A549 (cell line): Measurements from ENCODE around the gene MOGAT2. TPM values are rescaled to one million over a fixed set of nuclear protein-coding genes. Genes with fewer than 3 reads are reported as not detected.

Experiments used
- ATAC-seq, 2 experiments: fragments of 200-7000 bp in 1 of 2; fragments of >200 bp in 1 of 2; cut with Nextera tagmentation in 1 of 2; cut with Tn5 transposase in 1 of 2; 3 replicates each; pipeline versions ENCODE4 v1.8.0 to v1.9.1; 2018 to 2020; ENCODE audit warnings: mild to moderate bottlenecking in 1 of 2, moderate library complexity in 1 of 2
- CTCF ChIA-PET: fragments of 300-600 bp; sonication (Branson Sonifier 250); formaldehyde crosslinking; extraction: SDS; loops from one replicate; lab custom pipeline; 2021; ENCODE audit warnings: antibody characterized with exemption, inconsistent platforms; lab: Yijun Ruan, JAX
- POLR2A ChIA-PET: fragments of 350-600 bp; formaldehyde crosslinking; extraction: SDS; loops from one replicate; lab custom pipeline; 2021; ENCODE audit warnings: antibody characterized with exemption, inconsistent platforms; lab: Yijun Ruan, JAX
- DNase-seq, 2 experiments: peaks; one replicate each; pipeline versions ENCODE4 v3.0.0 to v3.0.0-alpha.2; 2011 to 2016; ENCODE audit warnings: low read depth in 1 of 2, low spot score in 1 of 2
- FAIRE-seq: peaks from 2 replicates; lab custom pipeline; 2011; peaks lifted over from hg19 to GRCh38; lab: Jason Lieb, UNC
- H3K27ac ChIP-seq, 2 experiments: fragments of >200 bp; sonication (Bioruptor Twin); formaldehyde crosslinking; 3 replicates each; pipeline ENCODE4 v1.5.1; 2016 to 2017
- H3K4me1 ChIP-seq: fragments of >200 bp; sonication (Bioruptor Twin); formaldehyde crosslinking; 3 replicates; pipeline ENCODE4 v1.6.1; 2016
- H3K4me2 ChIP-seq: fragments of >200 bp; sonication (Bioruptor Twin); formaldehyde crosslinking; 3 replicates; pipeline ENCODE4 v1.6.1; 2016
- H3K4me3 ChIP-seq: fragments of >200 bp; sonication (Bioruptor Twin); formaldehyde crosslinking; 3 replicates; pipeline ENCODE4 v1.5.1; 2016
- H3K9me3 ChIP-seq: fragments of >200 bp; sonication (Bioruptor Twin); formaldehyde crosslinking; 3 replicates; pipeline ENCODE4 v1.6.1; 2016
- CBX8 ChIP-seq: fragments of 200-600 bp; sonication (generic); IDR thresholded peaks from 2 replicates; pipeline ENCODE4 v1.6.1; 2016
- E2F6 ChIP-seq: IDR thresholded peaks from 2 replicates; pipeline ENCODE4 v1.6.1; 2012; ENCODE audit warnings: low read depth, borderline replicate concordance
- HMGXB4 ChIP-seq: fragments of 250-450 bp; sonication (Bioruptor Pico); IDR thresholded peaks from 2 replicates; pipeline ENCODE4 v1.5.0; 2021; ENCODE audit warnings: mild to moderate bottlenecking, moderate library complexity, borderline replicate concordance
- KDM5A ChIP-seq: fragments of 200-600 bp; sonication (generic); IDR thresholded peaks from 2 replicates; pipeline ENCODE4 v1.6.1; 2016; ENCODE audit warnings: antibody characterized with exemption, mild to moderate bottlenecking
- MAZ ChIP-seq: fragments of 150-350 bp; IDR thresholded peaks from 2 replicates; pipeline ENCODE4 v1.6.1; 2014; ENCODE audit warnings: antibody characterized with exemption, low read depth, low read length, borderline replicate concordance
- NPAS2 ChIP-seq: fragments of 250-450 bp; sonication (Bioruptor Pico); IDR thresholded peaks from 2 replicates; pipeline ENCODE4 v1.8.0; 2022; ENCODE audit warnings: mild to moderate bottlenecking, moderate library complexity, borderline replicate concordance
- POLR2A ChIP-seq: IDR thresholded peaks from 2 replicates; pipeline ENCODE4 v1.6.1; 2012; ENCODE audit warnings: mild to moderate bottlenecking, low read length
- REST ChIP-seq: fragments of 200-600 bp; sonication (generic); IDR thresholded peaks from 2 replicates; pipeline ENCODE4 v1.6.1; 2016; ENCODE audit warnings: antibody characterized with exemption, mild to moderate bottlenecking, moderate library complexity
- RFX5 ChIP-seq: fragments of 450-650 bp; IDR thresholded peaks from 2 replicates; pipeline ENCODE4 v1.7.1; 2014; ENCODE audit warnings: antibody characterized with exemption, mild to moderate bottlenecking, moderate library complexity
- RNF2 ChIP-seq: fragments of 200-600 bp; sonication (generic); IDR thresholded peaks from 2 replicates; pipeline ENCODE4 v1.6.1; 2016; ENCODE audit warnings: low read depth, mild to moderate bottlenecking, antibody characterized with exemption, moderate library complexity, borderline replicate concordance
- TFCP2L1 ChIP-seq: fragments of 250-450 bp; sonication (Bioruptor Pico); IDR thresholded peaks from 2 replicates; pipeline ENCODE4 v1.5.0; 2021; ENCODE audit warnings: mild to moderate bottlenecking
- WGBS: methylation state at CpG from one replicate; pipeline ENCODE4 v1.1.6; 2017; ENCODE audit errors: missing lambda C conversion rate; 5-methylcytosine and 5-hydroxymethylcytosine counted together
- polyA minus RNA-seq: library from RNA; depleted of rRNA, polyadenylated mRNA; stranded (reverse); fragments of >200 nt; gene quantifications from 2 replicates; pipeline ENCODE4 v1.2.3, GENCODE V29; 2011; rRNA and poly(A)+ RNA removed
- polyA plus RNA-seq, 4 experiments: library from polyadenylated mRNA; depleted of rRNA in 3 of 4; stranded (reverse); fragments of >200 nt; fragmentation: RNase III in 1 of 4; extraction: RNeasy Plus Mini Kit Qiagen cat#74134 plus additional on column Dnase treatment in 1 of 4; gene quantifications; 2 replicates in 3 of 4; 3 replicates in 1 of 4; pipeline ENCODE4 v1.2.3, GENCODE V29; 2011 to 2017

The MOGAT2 gene
- not detected in 2 replicates for polyA plus RNA-seq (2011; rRNA removed)
- not detected in 2 replicates for polyA plus RNA-seq (2012; cell fraction: cytosol; rRNA removed)
- 0.10 TPM in 1 of 2 replicates, not detected in the other for polyA plus RNA-seq (2012; cell fraction: nucleus; rRNA removed)
- polyA plus RNA-seq (2017; fragmentation: RNase III; extraction: RNeasy Plus Mini Kit Qiagen cat#74134 plus additional on column Dnase treatment), result not detected in 3 replicates
- polyA minus RNA-seq, result not detected in 2 replicates

GRCh38 chr11:75717608-75718418 lies at the start of gene MOGAT2:
Gene MOGAT2, plus strand, starts transcription at chr11:75717838. Its CDS starts 51 bp downstream, at chr11:75717889.
- Histone ChIP-seq H3K9me3 (no peaks in the 10 kb centered on the region), H3K4me1 (no peaks in the 10 kb centered on the region), H3K4me3 (no peak within 1 kb of the TSS), H3K27ac (no peak within 1 kb of the TSS), H3K4me2 (no peak within 1 kb of the TSS)
- 72% methylated on average over 12 of the region's 13 CpGs for WGBS
- FAIRE-seq (no peak), DNase-seq (no peak), ATAC-seq (no peak)
- CTCF ChIA-PET, result interaction anchor here (2.4 kb wide), 1 partner anchor 12 kb away, joined by 8 read pairs; no protein-coding TSS in a partner anchor
- POLR2A ChIA-PET, result no interaction called here
- TF ChIP-seq REST, result no peak
- no peak for TF ChIP-seq POLR2A
- TF ChIP-seq NPAS2 (CRISPR knock-in tag), result no peak
- TF ChIP-seq RFX5, result no peak
- TF ChIP-seq HMGXB4 (CRISPR knock-in tag), result no peak
- TF ChIP-seq TFCP2L1, result no peak
- TF ChIP-seq CBX8, result no peak
- TF ChIP-seq KDM5A, result no peak

- peak within 1 kb of the TSS; percentile 99 for H3K4me2 ChIP-seq
- no peaks in the 10 kb centered on the region for H3K9me3 ChIP-seq
- CTCF ChIA-PET, result interaction anchor here (0.6 to 1.5 kb wide), 4 partner anchors 9 to 447 kb away, joined by 3 to 4 read pairs (median 3); no protein-coding TSS in a partner anchor
- ATAC-seq, result peak; percentile 27 to 66
- H3K27ac ChIP-seq, result peak within 1 kb of the TSS; percentile 65 to 82; a peak in 5 of 6 replicates
- H3K4me3 ChIP-seq, result peak within 1 kb of the TSS; percentile 63
- no peak for FAIRE-seq
- TF ChIP-seq MAZ (no peak), E2F6 (0 out of 2 replicates have a peak, but pooled peaks have one; percentile 52), RNF2 (peak; percentile 23; the same call in 1 of the 2 replicates)
- POLR2A ChIA-PET, result no interaction called here
- no peaks in the 10 kb centered on the region for H3K4me1 ChIP-seq
- WGBS, result 27% methylated on average over 55 of the region's 72 CpGs
- DNase-seq, result peak; percentile 21
Measured at GRCh38 chr11:75668451-75669297, 49.0 kb upstream of the MOGAT2 start, which contains the start of gene MAP6. Gene MAP6, minus strand, starts transcription at chr11:75669038. Its CDS starts 669 bp downstream, at chr11:75668369.
